D341Med (cell line): ENCODE results near the gene SMDT1.
A peak's percentile ranks its signal among the peaks of the same experiment; 100 is the strongest.
"Not testable (repeated sequence)": the region's sequence is repeated elsewhere in the genome, so short reads cannot be mapped to it uniquely, and the experiment has no call there.

Experiments used
- DNase-seq: peaks from one replicate; pipeline ENCODE4 v3.0.0; 2012; ENCODE audit warnings: low spot score

SMDT1 gene

GRCh38 chr22:42111798-42112197, 32.3 kb downstream of the SMDT1 start:
- no peak for DNase-seq

- DNase-seq, result not testable (repeated sequence)
These were observed 33.3 kb downstream of the SMDT1 start for GRCh38 chr22:42112793-42113192.

- DNase-seq, result peak; percentile 61
These were observed 35.2 kb downstream of the SMDT1 start for GRCh38 chr22:42114721-42115120.

- DNase-seq, result not testable (repeated sequence)
These were observed 35.9 kb downstream of the SMDT1 start for GRCh38 chr22:42115420-42115830.

- DNase-seq, result no peak
These were observed 37.4 kb downstream of the SMDT1 start for GRCh38 chr22:42116848-42117424.

- not testable (repeated sequence) for DNase-seq
These were observed 40.9 kb downstream of the SMDT1 start for GRCh38 chr22:42120231-42121021.

GRCh38 chr22:42123529-42123928, 44.0 kb downstream of the SMDT1 start:
- not testable (repeated sequence) for DNase-seq

- DNase-seq, result no peak
These were observed 48.1 kb downstream of the SMDT1 start for GRCh38 chr22:42127606-42128005.

GRCh38 chr22:42128007-42128406, 48.5 kb downstream of the SMDT1 start:
- not testable (repeated sequence) for DNase-seq

GRCh38 chr22:42128776-42129694, 49.5 kb downstream of the SMDT1 start:
- DNase-seq, result peak; percentile 64

- DNase-seq, result not testable (repeated sequence)
These were observed 50.7 kb downstream of the SMDT1 start for GRCh38 chr22:42130182-42130581.

GRCh38 chr22:42130639-42131431, 51.3 kb downstream of the SMDT1 start, which contains the start of gene CYP2D6:
Gene CYP2D6, minus strand, starts transcription at chr22:42130810. Its CDS starts 19 bp downstream, at chr22:42130791.
- DNase-seq, result not testable (repeated sequence)

- DNase-seq, result no peak
These were observed 52.1 kb downstream of the SMDT1 start for GRCh38 chr22:42131562-42131961.

GRCh38 chr22:42132457-42132856, 53.0 kb downstream of the SMDT1 start:
- no peak for DNase-seq
